K562 (cell line): ENCODE measurements around the gene SFMBT2. TPM values are rescaled to one million over a fixed set of nuclear protein-coding genes. Genes with fewer than 3 reads are reported as not detected.

Source experiments
- ARID1B ChIP-seq: fragments of 450-650 bp; IDR thresholded peaks from 2 replicates; pipeline ENCODE4 v1.6.1; 2016; ENCODE audit warnings: antibody characterized with exemption, mild to moderate bottlenecking, inconsistent platforms
- COPS2 ChIP-seq: fragments of 450-650 bp; conservative IDR thresholded peaks from 2 replicates; pipeline ENCODE4 v1.6.1; 2016; ENCODE audit warnings: mild to moderate bottlenecking, moderate library complexity
- DPF2 ChIP-seq: fragments of 450-650 bp; IDR thresholded peaks from 2 replicates; pipeline ENCODE4 v1.6.1; 2016
- EGR1 ChIP-seq: fragments of 450-650 bp; conservative IDR thresholded peaks from 2 replicates; pipeline ENCODE4 v1.6.1; 2017; ENCODE audit warnings: mild to moderate bottlenecking
- FOXJ3 ChIP-seq: sonication (generic); formaldehyde crosslinking; IDR thresholded peaks from 2 replicates; pipeline ENCODE4 v1.4.0; 2020; ENCODE audit warnings: mild to moderate bottlenecking, missing genetic modification reagents
- GATAD2A ChIP-seq: fragments of 450-650 bp; IDR thresholded peaks from 2 replicates; pipeline ENCODE4 v1.6.1; 2017
- HNRNPK ChIP-seq: fragments of 200-400 bp; formaldehyde crosslinking; IDR thresholded peaks from one replicate; pipeline ENCODE4 v1.6.1; 2018; ENCODE audit warnings: mild to moderate bottlenecking, low read depth, low read length; ENCODE audit not compliant: poor library complexity, severe bottlenecking
- HNRNPL ChIP-seq: fragments of 200-400 bp; formaldehyde crosslinking; IDR thresholded peaks from 2 replicates; pipeline ENCODE4 v1.6.1; 2017; ENCODE audit warnings: low read depth, mild to moderate bottlenecking, low read length
- HOXB6 ChIP-seq: fragments of 250-450 bp; sonication (Bioruptor Pico); IDR thresholded peaks from 2 replicates; pipeline ENCODE4 v1.5.1; 2022; ENCODE audit warnings: mild to moderate bottlenecking, borderline replicate concordance
- JUN ChIP-seq, 2 experiments: sonication (generic) in 1 of 2; formaldehyde crosslinking in 1 of 2; IDR thresholded peaks; 2 replicates each; pipeline versions ENCODE4 v1.6.1 to v1.8.0; 2012 to 2022; ENCODE audit warnings: borderline replicate concordance in 2 of 2, mild to moderate bottlenecking in 2 of 2, improper control_type of control experiment in 1 of 2, low read depth in 1 of 2, low read length in 1 of 2, missing genetic modification reagents in 1 of 2
- KLF1 ChIP-seq: fragments of 450-650 bp; IDR thresholded peaks from 2 replicates; pipeline ENCODE4 v1.6.1; 2016; ENCODE audit warnings: missing genetic modification characterization, missing compliant biosample characterization
- MEF2D ChIP-seq: conservative IDR thresholded peaks from 2 replicates; pipeline ENCODE4 v1.6.1; 2016; ENCODE audit warnings: low read depth, missing genetic modification characterization, missing compliant biosample characterization
- MYC ChIP-seq, 2 experiments: fragments of 250-450 bp in 1 of 2; sonication (Bioruptor Pico) in 1 of 2; IDR thresholded peaks; 2 replicates each; pipeline versions ENCODE4 v1.5.1 to v1.6.1; 2012 to 2021; ENCODE audit warnings: low read depth in 2 of 2, borderline replicate concordance in 1 of 2, improper control_type of control experiment in 1 of 2, low read length in 1 of 2, mild to moderate bottlenecking in 1 of 2, moderate library complexity in 1 of 2
- PRMT5 ChIP-seq: sonication (generic); formaldehyde crosslinking; IDR thresholded peaks from 2 replicates; pipeline ENCODE4 v1.5.0; 2020; ENCODE audit warnings: missing genetic modification reagents
- RCOR1 ChIP-seq, 2 experiments: IDR thresholded peaks; 2 replicates each; pipeline ENCODE4 v1.6.1; 2012; ENCODE audit warnings: low read depth in 2 of 2, low read length in 2 of 2, borderline replicate concordance in 1 of 2, improper control_type of control experiment in 1 of 2
- SRSF1 ChIP-seq: fragments of 200-400 bp; formaldehyde crosslinking; IDR thresholded peaks from 2 replicates; pipeline ENCODE4 v1.6.1; 2017; ENCODE audit warnings: mild to moderate bottlenecking, low read depth, low read length, moderate library complexity
- STAG1 ChIP-seq: sonication (generic); formaldehyde crosslinking; IDR thresholded peaks from 2 replicates; pipeline ENCODE4 v1.5.0; 2020; ENCODE audit warnings: missing genetic modification reagents, borderline replicate concordance
- TBL1XR1 ChIP-seq, 2 experiments: IDR thresholded peaks; 2 replicates each; pipeline ENCODE4 v1.6.1; 2012; ENCODE audit warnings: improper control_type of control experiment in 2 of 2, low read length in 2 of 2, mild to moderate bottlenecking in 1 of 2
- YBX1 ChIP-seq: fragments of 450-650 bp; IDR thresholded peaks from 2 replicates; pipeline ENCODE4 v1.7.1; 2016; ENCODE audit warnings: mild to moderate bottlenecking
- YY1 ChIP-seq, 3 experiments: IDR thresholded peaks; 2 replicates each; pipeline ENCODE4 v1.6.1; 2011; ENCODE audit warnings: low read length in 2 of 3, mild to moderate bottlenecking in 2 of 3, moderate library complexity in 2 of 3, borderline replicate concordance in 1 of 3, control low read depth in 1 of 3, low read depth in 1 of 3; ENCODE audit not compliant: insufficient read depth in 3 of 3, insufficient replicate concordance in 2 of 3, control insufficient read depth in 1 of 3, insufficient read length in 1 of 3; ENCODE audit errors: extremely low read depth in 1 of 3
- ZBTB33 ChIP-seq: sonication (generic); formaldehyde crosslinking; IDR thresholded peaks from 2 replicates; pipeline ENCODE4 v1.8.1; 2023; ENCODE audit warnings: mild to moderate bottlenecking, missing genetic modification reagents
- ZBTB7A ChIP-seq: IDR thresholded peaks from 2 replicates; pipeline ENCODE4 v1.6.1; 2011; ENCODE audit warnings: low read depth, mild to moderate bottlenecking, low read length, moderate library complexity, borderline replicate concordance; ENCODE audit not compliant: control insufficient read depth
- ZFPM2 ChIP-seq: fragments of 250-450 bp; sonication (Bioruptor Pico); IDR thresholded peaks from 2 replicates; pipeline ENCODE4 v1.5.1; 2022; ENCODE audit warnings: mild to moderate bottlenecking
- ZNF124 ChIP-seq: sonication (generic); formaldehyde crosslinking; IDR thresholded peaks from 2 replicates; pipeline ENCODE4 v1.8.1; 2022; ENCODE audit warnings: missing genetic modification reagents
- ZNF347 ChIP-seq: fragments of 450-650 bp; formaldehyde crosslinking; IDR thresholded peaks from 2 replicates; pipeline ENCODE4 v1.4.0; 2020; ENCODE audit warnings: low read depth, mild to moderate bottlenecking, moderate library complexity
- ZNF644 ChIP-seq: fragments of 200-800 bp; sonication (Bioruptor generic); IDR thresholded peaks from 2 replicates; pipeline ENCODE4 v1.6.1; 2016; ENCODE audit warnings: low read depth, missing genetic modification characterization, missing compliant biosample characterization
- ZSCAN29 ChIP-seq: fragments of 450-650 bp; IDR thresholded peaks from 2 replicates; pipeline ENCODE4 v1.6.1; 2017
- polyA plus RNA-seq, 8 experiments: library from polyadenylated mRNA; depleted of rRNA in 4 of 8; stranded (reverse) in 5 of 8; unstranded in 3 of 8; fragments of >200 nt; fragmentation: Nextera tagmentation in 2 of 8; fragmentation: Illumina TruSeq in 1 of 8; extraction: Ambion mirVana in 2 of 8; extraction: Trizol in 1 of 8; gene quantifications; 2 replicates each; pipeline versions ENCODE4 v1.2.1 to v1.2.3, GENCODE V29; 2011 to 2014; ENCODE audit warnings: inconsistent platforms in 1 of 8, missing spikeins in 1 of 8
- total RNA-seq, 7 experiments: library from RNA; depleted of rRNA in 6 of 7; stranded (reverse); fragments of >200 nt in 6 of 7; fragmentation: Illumina TruSeq in 2 of 7; extraction: Trizol in 2 of 7; gene quantifications; 2 replicates each; pipeline versions ENCODE4 v1.2.1 to v1.2.3, GENCODE V29; 2011 to 2021; ENCODE audit warnings: low replicate concordance in 1 of 7

Gene SFMBT2
- total and polyA plus RNA-seq, 9 of the 15 experiments (the other 6 are each of a cell fraction or from before 2014, with no cell fraction given) = 1.2 to 13.6 (median 7.6) TPM

- TF ChIP-seq HOXB6 (CRISPR knock-in tag) = no peak
- TF ChIP-seq STAG1 (CRISPR knock-in tag) = no peak
- TF ChIP-seq HNRNPL = no peak
- TF ChIP-seq ZBTB33 (CRISPR knock-in tag) = no peak
- TF ChIP-seq JUN (IDR thresholded peaks at IDR 0.05; ENCODE audit: borderline replicate concordance, low read depth, low read length) = no peak
- TF ChIP-seq JUN (CRISPR knock-in tag; IDR thresholded peaks at IDR 0.05; ENCODE audit: borderline replicate concordance) = no peak
- no peak for TF ChIP-seq ZNF347
- TF ChIP-seq MYC (IDR thresholded peaks at IDR 0.05; ENCODE audit: low read depth, low read length) = no peak
- no peak for TF ChIP-seq MYC (CRISPR knock-in tag; IDR thresholded peaks at IDR 0.05; ENCODE audit: borderline replicate concordance, low read depth)
- no peak for TF ChIP-seq PRMT5 (CRISPR knock-in tag)
- TF ChIP-seq YBX1 = no peak
- TF ChIP-seq RCOR1 (IDR thresholded peaks at IDR 0.05; ENCODE audit: borderline replicate concordance in 1 of 2, low read depth in 2 of 2, low read length in 2 of 2) = 0 out of 4 replicates have a peak, but pooled peaks of 1 of the 2 experiments have one; percentile 11
- TF ChIP-seq DPF2 = peak; percentile 43; the same call in 1 of the 2 replicates
- peak; percentile 25; the same call in 1 of the 2 replicates for TF ChIP-seq ARID1B
- no peak for TF ChIP-seq FOXJ3 (CRISPR knock-in tag)
- TF ChIP-seq HNRNPK = no peak
- no peak for TF ChIP-seq KLF1 (tag)
- TF ChIP-seq ZNF124 = no peak
- TF ChIP-seq ZFPM2 (CRISPR knock-in tag) = no peak
- no peak for TF ChIP-seq SRSF1
- no peak for TF ChIP-seq MEF2D (tag)
- TF ChIP-seq ZBTB7A = peak; percentile 44
- TF ChIP-seq ZNF644 (tag) = no peak
- no peak for TF ChIP-seq GATAD2A
- no peak for TF ChIP-seq TBL1XR1 (IDR thresholded peaks at IDR 0.05; ENCODE audit: low read length in 2 of 2)
- TF ChIP-seq COPS2 = no peak
- peak; percentile 90 for TF ChIP-seq EGR1
- no peak for TF ChIP-seq ZSCAN29
- no peak for TF ChIP-seq YY1 (IDR thresholded peaks at IDR 0.05; ENCODE audit: borderline replicate concordance in 1 of 3, control insufficient read depth in 1 of 3, extremely low read depth in 1 of 3, insufficient read depth in 3 of 3, insufficient read length in 1 of 3, insufficient replicate concordance in 2 of 3, low read depth in 1 of 3, low read length in 2 of 3)
Measured at GRCh38 chr10:7406712-7407333, 4.0 kb downstream of the SFMBT2 start (continued).
